HEK293 (cell line): ENCODE measurements around the gene ELAVL3.

Experiments
- FEZF1 ChIP-seq: fragments of 450-650 bp; formaldehyde crosslinking; IDR thresholded peaks from 2 replicates; pipeline ENCODE4 v1.5.1; 2016; ENCODE audit warnings: missing biosample characterization, missing genetic modification characterization
- MYNN ChIP-seq: fragments of 450-650 bp; formaldehyde crosslinking; IDR thresholded peaks from 2 replicates; pipeline ENCODE4 v1.5.1; 2016; ENCODE audit warnings: missing biosample characterization, missing genetic modification characterization, borderline replicate concordance
- PRDM1 ChIP-seq: fragments of 450-650 bp; formaldehyde crosslinking; IDR thresholded peaks from 2 replicates; pipeline ENCODE4; 2016; ENCODE audit warnings: missing biosample characterization, missing genetic modification characterization
- SCRT2 ChIP-seq: fragments of 450-650 bp; formaldehyde crosslinking; IDR thresholded peaks from 2 replicates; pipeline ENCODE4 v1.5.1; 2016; ENCODE audit warnings: missing biosample characterization, missing genetic modification characterization
- ZBTB20 ChIP-seq: fragments of 450-650 bp; formaldehyde crosslinking; IDR thresholded peaks from 2 replicates; pipeline ENCODE4 v1.5.1; 2016; ENCODE audit warnings: missing biosample characterization, missing genetic modification characterization
- ZBTB7A ChIP-seq: fragments of 450-650 bp; formaldehyde crosslinking; IDR thresholded peaks from 2 replicates; pipeline ENCODE4 v1.5.1; 2016; ENCODE audit warnings: low read depth, missing biosample characterization, missing genetic modification characterization
- ZNF175 ChIP-seq: fragments of 450-650 bp; formaldehyde crosslinking; IDR thresholded peaks from 2 replicates; pipeline ENCODE4 v1.5.1; 2016; ENCODE audit warnings: missing biosample characterization, missing genetic modification characterization
- ZNF202 ChIP-seq: fragments of 450-650 bp; formaldehyde crosslinking; IDR thresholded peaks from 2 replicates; pipeline ENCODE4 v1.5.1; 2016; ENCODE audit warnings: missing biosample characterization, missing genetic modification characterization, borderline replicate concordance
- ZNF341 ChIP-seq: fragments of 450-650 bp; formaldehyde crosslinking; IDR thresholded peaks from 2 replicates; pipeline ENCODE4; 2016; ENCODE audit warnings: low read depth, missing biosample characterization, missing genetic modification characterization
- ZNF37A ChIP-seq: fragments of 450-650 bp; IDR thresholded peaks from 2 replicates; pipeline ENCODE4 v1.5.1; 2018; ENCODE audit warnings: missing biosample characterization, missing genetic modification characterization
- ZNF433 ChIP-seq: fragments of 450-650 bp; formaldehyde crosslinking; IDR thresholded peaks from 2 replicates; pipeline ENCODE4 v1.5.1; 2016; ENCODE audit warnings: missing biosample characterization, missing genetic modification characterization, low read depth
- ZNF514 ChIP-seq: fragments of 450-650 bp; formaldehyde crosslinking; IDR thresholded peaks from 2 replicates; pipeline ENCODE4 v1.5.1; 2016; ENCODE audit warnings: missing biosample characterization, missing genetic modification characterization
- ZNF521 ChIP-seq: fragments of 450-650 bp; formaldehyde crosslinking; IDR thresholded peaks from 2 replicates; pipeline ENCODE4 v1.5.1; 2017; ENCODE audit warnings: missing biosample characterization, mild to moderate bottlenecking, missing genetic modification characterization
- ZNF776 ChIP-seq: fragments of 450-650 bp; formaldehyde crosslinking; IDR thresholded peaks from 2 replicates; pipeline ENCODE4 v1.5.0; 2017; ENCODE audit warnings: missing biosample characterization, missing genetic modification characterization, borderline replicate concordance
- TF ChIP-seq, protein P1 (sequence below): fragments of 450-650 bp; formaldehyde crosslinking; IDR thresholded peaks from 2 replicates; pipeline ENCODE4 v1.5.0; 2017; ENCODE audit warnings: missing biosample characterization, missing genetic modification characterization, borderline replicate concordance
- TF ChIP-seq, protein P2 (sequence below): fragments of 450-650 bp; formaldehyde crosslinking; IDR thresholded peaks from 2 replicates; pipeline ENCODE4 v1.5.1; 2016; ENCODE audit warnings: missing biosample characterization, missing genetic modification characterization
- TF ChIP-seq, protein P3 (sequence below): fragments of 450-650 bp; formaldehyde crosslinking; IDR thresholded peaks from 2 replicates; pipeline ENCODE4 v1.5.1; 2016; ENCODE audit warnings: missing biosample characterization, missing genetic modification characterization
- TF ChIP-seq, protein P4 (sequence below): fragments of 450-650 bp; formaldehyde crosslinking; IDR thresholded peaks from 2 replicates; pipeline ENCODE4 v1.5.1; 2017; ENCODE audit warnings: missing biosample characterization, missing genetic modification characterization
- TF ChIP-seq, protein P5 (sequence below): sonication (generic); formaldehyde crosslinking; IDR thresholded peaks from 2 replicates; pipeline ENCODE4 v1.8.1; 2022; ENCODE audit warnings: mild to moderate bottlenecking, moderate library complexity, missing genetic modification reagents
- TF ChIP-seq, protein P6 (sequence below): fragments of 450-650 bp; formaldehyde crosslinking; conservative IDR thresholded peaks from 2 replicates; pipeline ENCODE4 v1.5.1; 2016; ENCODE audit warnings: low read depth, missing biosample characterization, missing genetic modification characterization
- TF ChIP-seq, protein P7 (sequence below): fragments of 450-650 bp; formaldehyde crosslinking; IDR thresholded peaks from 2 replicates; pipeline ENCODE4 v1.5.1; 2016; ENCODE audit warnings: missing biosample characterization, missing genetic modification characterization
- TF ChIP-seq, protein P8 (sequence below): fragments of 450-650 bp; formaldehyde crosslinking; optimal IDR thresholded peaks from 2 replicates; pipeline ENCODE3; 2016; ENCODE audit warnings: missing biosample characterization, mild to moderate bottlenecking, missing genetic modification characterization

Gene ELAVL3

DNA sequence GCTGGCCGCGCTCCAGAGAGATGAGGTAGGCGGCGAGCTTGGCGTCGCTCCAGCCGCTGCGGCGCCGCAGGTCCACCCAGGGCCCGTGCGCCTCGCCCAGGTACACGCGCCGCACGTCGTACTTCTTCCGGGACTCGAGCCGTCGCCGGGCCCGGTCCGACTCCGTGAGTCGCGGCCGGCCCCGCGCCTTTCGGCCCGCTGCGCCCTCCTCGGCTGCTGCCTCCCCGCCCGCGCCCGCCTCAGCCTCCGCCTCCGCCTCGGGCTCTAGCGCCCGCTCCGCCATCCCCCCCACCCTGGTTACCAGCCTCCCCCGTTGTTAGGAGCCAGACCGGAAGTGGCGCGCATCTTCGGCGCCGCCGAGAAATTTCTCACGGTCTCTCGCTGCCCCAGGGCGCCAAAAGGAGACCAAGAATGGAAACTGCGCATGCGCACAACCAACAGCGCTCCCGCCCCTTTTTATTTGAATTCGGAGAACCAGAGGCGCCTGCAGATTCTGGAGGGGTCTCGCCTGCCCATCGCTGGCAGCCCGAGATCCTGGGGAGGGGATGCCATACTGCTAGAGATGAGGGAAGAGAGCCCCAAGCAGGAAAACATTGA, 24.8 kb upstream of the ELAVL3 start, which contains the start of gene ZNF653 (continued):
- no peak for TF ChIP-seq ZNF433 (tag by site-specific recombination)
- TF ChIP-seq, protein P1, sequence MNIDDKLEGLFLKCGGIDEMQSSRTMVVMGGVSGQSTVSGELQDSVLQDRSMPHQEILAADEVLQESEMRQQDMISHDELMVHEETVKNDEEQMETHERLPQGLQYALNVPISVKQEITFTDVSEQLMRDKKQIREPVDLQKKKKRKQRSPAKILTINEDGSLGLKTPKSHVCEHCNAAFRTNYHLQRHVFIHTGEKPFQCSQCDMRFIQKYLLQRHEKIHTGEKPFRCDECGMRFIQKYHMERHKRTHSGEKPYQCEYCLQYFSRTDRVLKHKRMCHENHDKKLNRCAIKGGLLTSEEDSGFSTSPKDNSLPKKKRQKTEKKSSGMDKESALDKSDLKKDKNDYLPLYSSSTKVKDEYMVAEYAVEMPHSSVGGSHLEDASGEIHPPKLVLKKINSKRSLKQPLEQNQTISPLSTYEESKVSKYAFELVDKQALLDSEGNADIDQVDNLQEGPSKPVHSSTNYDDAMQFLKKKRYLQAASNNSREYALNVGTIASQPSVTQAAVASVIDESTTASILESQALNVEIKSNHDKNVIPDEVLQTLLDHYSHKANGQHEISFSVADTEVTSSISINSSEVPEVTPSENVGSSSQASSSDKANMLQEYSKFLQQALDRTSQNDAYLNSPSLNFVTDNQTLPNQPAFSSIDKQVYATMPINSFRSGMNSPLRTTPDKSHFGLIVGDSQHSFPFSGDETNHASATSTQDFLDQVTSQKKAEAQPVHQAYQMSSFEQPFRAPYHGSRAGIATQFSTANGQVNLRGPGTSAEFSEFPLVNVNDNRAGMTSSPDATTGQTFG (tag by site-specific recombination), result no peak
- TF ChIP-seq ZNF37A (tag by site-specific recombination), result no peak
- no peak for TF ChIP-seq ZNF514
- no peak for TF ChIP-seq MYNN (tag by site-specific recombination)
- TF ChIP-seq, protein P2, sequence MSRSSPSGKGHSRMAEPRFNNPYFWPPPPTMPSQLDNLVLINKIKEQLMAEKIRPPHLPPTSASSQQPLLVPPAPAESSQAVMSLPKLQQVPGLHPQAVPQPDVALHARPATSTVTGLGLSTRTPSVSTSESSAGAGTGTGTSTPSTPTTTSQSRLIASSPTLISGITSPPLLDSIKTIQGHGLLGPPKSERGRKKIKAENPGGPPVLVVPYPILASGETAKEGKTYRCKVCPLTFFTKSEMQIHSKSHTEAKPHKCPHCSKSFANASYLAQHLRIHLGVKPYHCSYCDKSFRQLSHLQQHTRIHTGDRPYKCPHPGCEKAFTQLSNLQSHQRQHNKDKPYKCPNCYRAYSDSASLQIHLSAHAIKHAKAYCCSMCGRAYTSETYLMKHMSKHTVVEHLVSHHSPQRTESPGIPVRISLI (tag by site-specific recombination), result no peak
- TF ChIP-seq, protein P3, sequence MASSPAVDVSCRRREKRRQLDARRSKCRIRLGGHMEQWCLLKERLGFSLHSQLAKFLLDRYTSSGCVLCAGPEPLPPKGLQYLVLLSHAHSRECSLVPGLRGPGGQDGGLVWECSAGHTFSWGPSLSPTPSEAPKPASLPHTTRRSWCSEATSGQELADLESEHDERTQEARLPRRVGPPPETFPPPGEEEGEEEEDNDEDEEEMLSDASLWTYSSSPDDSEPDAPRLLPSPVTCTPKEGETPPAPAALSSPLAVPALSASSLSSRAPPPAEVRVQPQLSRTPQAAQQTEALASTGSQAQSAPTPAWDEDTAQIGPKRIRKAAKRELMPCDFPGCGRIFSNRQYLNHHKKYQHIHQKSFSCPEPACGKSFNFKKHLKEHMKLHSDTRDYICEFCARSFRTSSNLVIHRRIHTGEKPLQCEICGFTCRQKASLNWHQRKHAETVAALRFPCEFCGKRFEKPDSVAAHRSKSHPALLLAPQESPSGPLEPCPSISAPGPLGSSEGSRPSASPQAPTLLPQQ (tag by site-specific recombination), result no peak; the same call in 1 of the 2 replicates
- no peak for TF ChIP-seq ZNF341
- no peak for TF ChIP-seq SCRT2
- TF ChIP-seq, protein P4, sequence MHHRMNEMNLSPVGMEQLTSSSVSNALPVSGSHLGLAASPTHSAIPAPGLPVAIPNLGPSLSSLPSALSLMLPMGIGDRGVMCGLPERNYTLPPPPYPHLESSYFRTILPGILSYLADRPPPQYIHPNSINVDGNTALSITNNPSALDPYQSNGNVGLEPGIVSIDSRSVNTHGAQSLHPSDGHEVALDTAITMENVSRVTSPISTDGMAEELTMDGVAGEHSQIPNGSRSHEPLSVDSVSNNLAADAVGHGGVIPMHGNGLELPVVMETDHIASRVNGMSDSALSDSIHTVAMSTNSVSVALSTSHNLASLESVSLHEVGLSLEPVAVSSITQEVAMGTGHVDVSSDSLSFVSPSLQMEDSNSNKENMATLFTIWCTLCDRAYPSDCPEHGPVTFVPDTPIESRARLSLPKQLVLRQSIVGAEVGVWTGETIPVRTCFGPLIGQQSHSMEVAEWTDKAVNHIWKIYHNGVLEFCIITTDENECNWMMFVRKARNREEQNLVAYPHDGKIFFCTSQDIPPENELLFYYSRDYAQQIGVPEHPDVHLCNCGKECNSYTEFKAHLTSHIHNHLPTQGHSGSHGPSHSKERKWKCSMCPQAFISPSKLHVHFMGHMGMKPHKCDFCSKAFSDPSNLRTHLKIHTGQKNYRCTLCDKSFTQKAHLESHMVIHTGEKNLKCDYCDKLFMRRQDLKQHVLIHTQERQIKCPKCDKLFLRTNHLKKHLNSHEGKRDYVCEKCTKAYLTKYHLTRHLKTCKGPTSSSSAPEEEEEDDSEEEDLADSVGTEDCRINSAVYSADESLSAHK, result no peak
- no peak for TF ChIP-seq PRDM1 (tag by site-specific recombination)
- no peak; the same call in 1 of the 2 replicates for TF ChIP-seq ZBTB7A (tag by site-specific recombination)
- TF ChIP-seq ZNF175 (tag by site-specific recombination), result no peak
- TF ChIP-seq, protein P5, sequence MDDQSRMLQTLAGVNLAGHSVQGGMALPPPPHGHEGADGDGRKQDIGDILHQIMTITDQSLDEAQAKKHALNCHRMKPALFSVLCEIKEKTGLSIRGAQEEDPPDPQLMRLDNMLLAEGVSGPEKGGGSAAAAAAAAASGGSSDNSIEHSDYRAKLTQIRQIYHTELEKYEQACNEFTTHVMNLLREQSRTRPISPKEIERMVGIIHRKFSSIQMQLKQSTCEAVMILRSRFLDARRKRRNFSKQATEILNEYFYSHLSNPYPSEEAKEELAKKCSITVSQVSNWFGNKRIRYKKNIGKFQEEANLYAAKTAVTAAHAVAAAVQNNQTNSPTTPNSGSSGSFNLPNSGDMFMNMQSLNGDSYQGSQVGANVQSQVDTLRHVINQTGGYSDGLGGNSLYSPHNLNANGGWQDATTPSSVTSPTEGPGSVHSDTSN (CRISPR knock-in tag), result peak; percentile 74; the same call in 1 of the 2 replicates
- TF ChIP-seq, protein P6, sequence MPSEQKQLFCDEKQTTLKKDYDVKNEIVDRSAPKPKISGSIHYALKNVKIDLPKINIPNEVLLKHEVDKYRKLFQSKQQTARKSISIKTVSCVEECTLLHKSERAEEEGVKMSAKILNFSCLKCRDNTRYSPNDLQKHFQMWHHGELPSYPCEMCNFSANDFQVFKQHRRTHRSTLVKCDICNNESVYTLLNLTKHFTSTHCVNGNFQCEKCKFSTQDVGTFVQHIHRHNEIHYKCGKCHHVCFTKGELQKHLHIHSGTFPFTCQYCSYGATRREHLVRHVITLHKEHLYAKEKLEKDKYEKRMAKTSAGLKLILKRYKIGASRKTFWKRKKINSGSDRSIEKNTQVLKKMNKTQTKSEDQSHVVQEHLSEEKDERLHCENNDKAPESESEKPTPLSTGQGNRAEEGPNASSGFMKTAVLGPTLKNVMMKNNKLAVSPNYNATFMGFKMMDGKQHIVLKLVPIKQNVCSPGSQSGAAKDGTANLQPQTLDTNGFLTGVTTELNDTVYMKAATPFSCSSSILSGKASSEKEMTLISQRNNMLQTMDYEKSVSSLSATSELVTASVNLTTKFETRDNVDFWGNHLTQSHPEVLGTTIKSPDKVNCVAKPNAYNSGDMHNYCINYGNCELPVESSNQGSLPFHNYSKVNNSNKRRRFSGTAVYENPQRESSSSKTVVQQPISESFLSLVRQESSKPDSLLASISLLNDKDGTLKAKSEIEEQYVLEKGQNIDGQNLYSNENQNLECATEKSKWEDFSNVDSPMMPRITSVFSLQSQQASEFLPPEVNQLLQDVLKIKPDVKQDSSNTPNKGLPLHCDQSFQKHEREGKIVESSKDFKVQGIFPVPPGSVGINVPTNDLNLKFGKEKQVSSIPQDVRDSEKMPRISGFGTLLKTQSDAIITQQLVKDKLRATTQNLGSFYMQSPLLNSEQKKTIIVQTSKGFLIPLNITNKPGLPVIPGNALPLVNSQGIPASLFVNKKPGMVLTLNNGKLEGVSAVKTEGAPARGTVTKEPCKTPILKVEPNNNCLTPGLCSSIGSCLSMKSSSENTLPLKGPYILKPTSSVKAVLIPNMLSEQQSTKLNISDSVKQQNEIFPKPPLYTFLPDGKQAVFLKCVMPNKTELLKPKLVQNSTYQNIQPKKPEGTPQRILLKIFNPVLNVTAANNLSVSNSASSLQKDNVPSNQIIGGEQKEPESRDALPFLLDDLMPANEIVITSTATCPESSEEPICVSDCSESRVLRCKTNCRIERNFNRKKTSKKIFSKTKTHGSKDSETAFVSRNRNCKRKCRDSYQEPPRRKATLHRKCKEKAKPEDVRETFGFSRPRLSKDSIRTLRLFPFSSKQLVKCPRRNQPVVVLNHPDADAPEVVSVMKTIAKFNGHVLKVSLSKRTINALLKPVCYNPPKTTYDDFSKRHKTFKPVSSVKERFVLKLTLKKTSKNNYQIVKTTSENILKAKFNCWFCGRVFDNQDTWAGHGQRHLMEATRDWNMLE (tag by site-specific recombination), result no peak
- no peak for TF ChIP-seq ZBTB20
- TF ChIP-seq FEZF1, result no peak
- TF ChIP-seq ZNF521 (tag by site-specific recombination), result no peak
- no peak for TF ChIP-seq ZNF776
- TF ChIP-seq, protein P7, sequence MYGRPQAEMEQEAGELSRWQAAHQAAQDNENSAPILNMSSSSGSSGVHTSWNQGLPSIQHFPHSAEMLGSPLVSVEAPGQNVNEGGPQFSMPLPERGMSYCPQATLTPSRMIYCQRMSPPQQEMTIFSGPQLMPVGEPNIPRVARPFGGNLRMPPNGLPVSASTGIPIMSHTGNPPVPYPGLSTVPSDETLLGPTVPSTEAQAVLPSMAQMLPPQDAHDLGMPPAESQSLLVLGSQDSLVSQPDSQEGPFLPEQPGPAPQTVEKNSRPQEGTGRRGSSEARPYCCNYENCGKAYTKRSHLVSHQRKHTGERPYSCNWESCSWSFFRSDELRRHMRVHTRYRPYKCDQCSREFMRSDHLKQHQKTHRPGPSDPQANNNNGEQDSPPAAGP (tag by site-specific recombination), result 0 out of 2 replicates have a peak, but pooled peaks have one; percentile 35
- TF ChIP-seq ZNF202, result no peak
- TF ChIP-seq, protein P8, sequence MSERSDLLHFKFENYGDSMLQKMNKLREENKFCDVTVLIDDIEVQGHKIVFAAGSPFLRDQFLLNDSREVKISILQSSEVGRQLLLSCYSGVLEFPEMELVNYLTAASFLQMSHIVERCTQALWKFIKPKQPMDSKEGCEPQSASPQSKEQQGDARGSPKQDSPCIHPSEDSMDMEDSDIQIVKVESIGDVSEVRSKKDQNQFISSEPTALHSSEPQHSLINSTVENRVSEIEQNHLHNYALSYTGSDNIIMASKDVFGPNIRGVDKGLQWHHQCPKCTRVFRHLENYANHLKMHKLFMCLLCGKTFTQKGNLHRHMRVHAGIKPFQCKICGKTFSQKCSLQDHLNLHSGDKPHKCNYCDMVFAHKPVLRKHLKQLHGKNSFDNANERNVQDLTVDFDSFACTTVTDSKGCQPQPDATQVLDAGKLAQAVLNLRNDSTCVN, result peak; percentile 69
